NB4 (cell line): ENCODE measurements around the gene DLGAP4.
"Not testable (repeated sequence)": the region's sequence is repeated elsewhere in the genome, so short reads cannot be mapped to it uniquely, and the experiment has no call there.

Experiments used
- POLR2A ChIP-seq: IDR thresholded peaks from 2 replicates; pipeline ENCODE4 v1.6.1; 2011; ENCODE audit warnings: mild to moderate bottlenecking; ENCODE audit not compliant: insufficient read length; ENCODE audit errors: extremely low read depth
- TF ChIP-seq, protein P1 (sequence below): IDR thresholded peaks from one replicate; pipeline ENCODE4 v1.5.1; 2012; ENCODE audit warnings: low read depth, low read length
- TF ChIP-seq, protein P2 (sequence below): IDR thresholded peaks from 2 replicates; pipeline ENCODE4 v1.6.1; 2011; ENCODE audit warnings: low read depth, low read length

DNA sequence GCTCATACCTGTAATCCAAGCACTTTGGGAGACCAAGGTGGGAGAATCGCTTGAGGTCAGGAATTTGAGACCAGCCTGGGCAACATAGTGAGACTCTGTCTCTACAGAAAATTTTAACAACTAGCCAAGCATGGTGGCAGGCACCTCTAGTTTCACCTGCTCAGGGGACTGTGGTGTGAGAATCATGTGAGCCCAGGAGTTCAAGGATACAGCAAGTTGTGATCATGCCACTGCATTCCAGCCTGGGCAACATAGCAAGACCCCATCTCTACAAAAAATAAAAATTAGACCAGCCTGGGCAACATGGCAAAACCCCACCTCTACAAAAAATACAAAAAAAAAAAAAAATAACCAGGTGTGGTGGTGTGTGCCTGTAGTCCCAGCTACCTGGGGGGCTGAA is 73.8 kb downstream of the DLGAP4 start:
- TF ChIP-seq, protein P1, sequence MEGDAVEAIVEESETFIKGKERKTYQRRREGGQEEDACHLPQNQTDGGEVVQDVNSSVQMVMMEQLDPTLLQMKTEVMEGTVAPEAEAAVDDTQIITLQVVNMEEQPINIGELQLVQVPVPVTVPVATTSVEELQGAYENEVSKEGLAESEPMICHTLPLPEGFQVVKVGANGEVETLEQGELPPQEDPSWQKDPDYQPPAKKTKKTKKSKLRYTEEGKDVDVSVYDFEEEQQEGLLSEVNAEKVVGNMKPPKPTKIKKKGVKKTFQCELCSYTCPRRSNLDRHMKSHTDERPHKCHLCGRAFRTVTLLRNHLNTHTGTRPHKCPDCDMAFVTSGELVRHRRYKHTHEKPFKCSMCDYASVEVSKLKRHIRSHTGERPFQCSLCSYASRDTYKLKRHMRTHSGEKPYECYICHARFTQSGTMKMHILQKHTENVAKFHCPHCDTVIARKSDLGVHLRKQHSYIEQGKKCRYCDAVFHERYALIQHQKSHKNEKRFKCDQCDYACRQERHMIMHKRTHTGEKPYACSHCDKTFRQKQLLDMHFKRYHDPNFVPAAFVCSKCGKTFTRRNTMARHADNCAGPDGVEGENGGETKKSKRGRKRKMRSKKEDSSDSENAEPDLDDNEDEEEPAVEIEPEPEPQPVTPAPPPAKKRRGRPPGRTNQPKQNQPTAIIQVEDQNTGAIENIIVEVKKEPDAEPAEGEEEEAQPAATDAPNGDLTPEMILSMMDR, result not testable (repeated sequence)
- TF ChIP-seq, protein P2, sequence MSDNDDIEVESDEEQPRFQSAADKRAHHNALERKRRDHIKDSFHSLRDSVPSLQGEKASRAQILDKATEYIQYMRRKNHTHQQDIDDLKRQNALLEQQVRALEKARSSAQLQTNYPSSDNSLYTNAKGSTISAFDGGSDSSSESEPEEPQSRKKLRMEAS, result not testable (repeated sequence)
- TF ChIP-seq POLR2A, result not testable (repeated sequence)
